Activated CD4-positive, alpha-beta T cell treated with anti-CD3 and anti-CD28 coated beads, Interleukin-2, amount 50 U/mL, for 24 hours (primary cell): ENCODE data around the gene PHLDB2.

Experiments used
- DNase-seq, 2 donors: peaks; one replicate each; pipeline ENCODE4 v3.0.0-alpha.2; 2020; ENCODE audit warnings: low read depth in 1 of 2, low spot score in 1 of 2

Gene PHLDB2

DNA sequence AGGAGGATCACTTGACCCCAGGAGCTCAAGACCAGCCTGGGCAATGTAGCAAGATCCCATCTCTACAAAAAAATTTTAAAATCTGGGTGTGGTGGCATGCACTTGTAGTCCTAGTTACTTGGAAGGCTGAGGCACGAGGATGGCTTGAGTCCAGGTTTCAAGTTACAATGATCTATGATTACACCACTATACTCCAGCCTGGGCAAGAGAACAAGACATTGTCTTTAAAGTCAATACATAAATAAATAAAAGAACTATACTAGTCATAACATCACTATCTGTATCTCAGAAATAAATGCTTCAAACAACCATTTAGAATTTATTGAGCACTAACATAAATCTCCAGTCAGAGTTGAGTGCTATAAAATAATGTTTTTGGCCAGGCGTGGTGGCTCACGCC is 8.5 kb upstream of the PHLDB2 start:
- no peak for DNase-seq

- DNase-seq = no peak
Observed at GRCh38 chr3:111851511-111851954, 7.5 kb upstream of the PHLDB2 start.

DNA sequence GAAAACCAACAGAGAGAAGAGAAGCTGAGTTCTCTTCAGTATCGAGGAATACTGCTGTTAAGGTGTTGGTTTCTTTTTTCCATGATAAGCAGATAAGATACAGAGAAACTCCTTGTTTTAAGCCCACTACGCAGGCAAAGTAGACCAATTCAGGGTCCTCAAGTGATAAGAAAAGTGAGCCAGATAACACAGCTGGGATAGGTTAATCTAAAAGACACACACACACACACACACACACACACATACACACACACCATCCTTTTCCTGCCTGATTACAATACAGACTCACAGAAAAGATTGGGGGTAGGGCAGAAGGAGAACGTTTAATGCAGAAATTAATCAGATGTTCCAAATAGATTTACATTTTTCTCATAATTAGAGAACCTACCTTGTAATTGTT is 6.5 kb upstream of the PHLDB2 start:
- DNase-seq = no peak

- no peak for DNase-seq
Observed at GRCh38 chr3:111853068-111853467, 6.0 kb upstream of the PHLDB2 start.

DNA sequence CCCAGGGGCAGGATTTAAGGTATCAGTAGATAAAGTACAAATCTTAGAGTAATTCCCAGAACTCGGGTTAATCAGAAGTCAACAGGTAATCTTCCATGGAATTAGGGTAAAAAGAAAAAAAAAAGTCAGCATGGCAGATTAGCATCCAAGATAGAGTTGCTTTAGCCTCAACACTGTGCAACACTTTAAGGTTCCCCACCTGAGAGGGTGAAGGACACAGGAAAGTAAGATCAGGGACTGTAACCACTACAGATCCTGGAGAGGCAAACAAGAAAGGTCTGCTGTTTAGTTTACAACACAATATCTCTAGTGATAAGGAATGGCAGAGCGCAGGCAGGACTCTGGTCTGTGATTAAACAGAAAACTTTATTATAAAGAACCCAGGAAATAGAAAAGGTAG is 4.1 kb upstream of the PHLDB2 start:
- no peak for DNase-seq

DNA sequence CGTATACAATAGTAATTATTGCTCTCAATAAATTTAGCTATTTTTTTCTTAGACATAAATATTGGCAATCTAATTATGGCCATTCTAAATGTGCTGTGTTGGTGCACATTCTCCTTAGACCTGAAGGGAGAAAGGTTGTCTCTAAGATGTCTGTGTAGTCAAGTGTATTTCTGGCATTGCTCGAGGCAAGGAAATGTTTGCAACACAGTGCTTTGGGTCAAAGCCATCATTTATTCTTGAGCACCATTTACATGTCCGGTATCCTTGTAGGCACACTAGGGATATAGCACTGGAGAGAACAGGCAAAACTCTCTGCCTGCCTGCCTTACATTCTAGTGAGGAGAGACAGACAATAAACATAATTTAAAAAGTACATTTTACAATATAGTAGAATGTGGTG is 2.6 kb upstream of the PHLDB2 start:
- no peak for DNase-seq

- no peak for DNase-seq
Observed at GRCh38 chr3:111857474-111857873, 1.6 kb upstream of the PHLDB2 start.

DNA sequence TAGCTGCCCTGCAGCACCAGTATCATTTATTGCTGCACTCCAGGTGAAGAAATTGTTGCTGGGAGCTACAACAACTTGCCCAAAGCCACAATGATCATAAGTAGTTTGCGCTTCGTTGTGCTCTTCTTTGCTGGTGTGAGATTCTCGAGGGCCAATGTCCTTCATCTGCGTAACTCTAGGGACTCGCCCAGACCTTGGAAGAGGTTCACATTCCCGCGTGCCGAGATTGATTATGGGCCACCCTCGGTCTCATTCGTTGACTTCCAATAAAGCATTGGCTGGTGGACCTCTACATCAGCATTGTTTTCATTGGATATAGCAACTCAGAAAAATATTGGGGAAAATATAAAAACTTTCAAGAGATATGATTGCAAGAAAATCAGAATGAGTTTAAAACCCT is 423 bp upstream of the PHLDB2 start:
- no peak for DNase-seq

DNA sequence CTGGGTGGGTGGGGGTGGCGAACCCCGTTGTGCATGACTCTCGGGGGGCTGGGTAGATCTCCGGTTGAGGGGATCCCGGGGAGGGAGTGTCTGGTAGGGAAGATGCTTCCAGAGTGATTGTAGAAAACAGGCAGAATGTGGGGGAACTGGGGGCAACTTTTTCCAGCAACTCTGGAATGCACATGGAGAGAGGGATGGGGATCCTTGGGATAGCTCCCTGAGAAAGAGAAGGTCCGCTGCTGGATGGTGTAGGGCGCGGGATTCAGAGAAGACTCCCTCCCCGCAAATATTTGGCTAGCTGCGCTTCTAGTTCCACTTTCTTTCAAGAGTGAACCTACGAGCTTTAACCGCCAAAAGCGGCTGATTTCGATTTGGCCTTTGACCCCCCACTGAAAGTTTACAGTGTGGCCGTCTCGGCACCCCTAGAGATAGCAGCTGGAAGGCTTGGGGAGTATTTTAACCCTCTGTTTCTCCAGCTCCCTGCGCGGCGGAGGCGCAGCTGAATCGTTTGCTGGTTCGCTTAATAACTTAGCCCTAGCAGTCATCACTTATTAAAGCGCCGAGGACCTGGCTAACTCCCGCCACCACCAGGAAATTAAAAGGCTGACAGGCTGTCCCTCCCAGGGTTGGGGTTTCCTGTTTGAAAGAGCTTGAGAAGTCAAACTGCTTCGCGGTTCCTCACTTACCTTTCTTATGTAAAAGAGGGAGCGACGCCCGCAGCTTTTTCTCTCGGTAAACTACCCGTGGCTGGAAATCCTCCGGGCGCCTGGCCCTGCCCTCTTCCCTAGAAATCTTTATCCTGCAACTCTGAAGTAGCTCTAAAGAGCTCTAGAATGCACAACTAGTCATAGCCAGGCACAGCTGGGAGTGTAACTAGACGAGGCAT is 1.2 kb downstream of the PHLDB2 start:
- DNase-seq = peak; percentile 4 to 36

- no peak for DNase-seq
Observed at GRCh38 chr3:111861391-111861790, 2.3 kb downstream of the PHLDB2 start.

- no peak for DNase-seq
Observed at GRCh38 chr3:111862415-111862814, 3.4 kb downstream of the PHLDB2 start.

DNA sequence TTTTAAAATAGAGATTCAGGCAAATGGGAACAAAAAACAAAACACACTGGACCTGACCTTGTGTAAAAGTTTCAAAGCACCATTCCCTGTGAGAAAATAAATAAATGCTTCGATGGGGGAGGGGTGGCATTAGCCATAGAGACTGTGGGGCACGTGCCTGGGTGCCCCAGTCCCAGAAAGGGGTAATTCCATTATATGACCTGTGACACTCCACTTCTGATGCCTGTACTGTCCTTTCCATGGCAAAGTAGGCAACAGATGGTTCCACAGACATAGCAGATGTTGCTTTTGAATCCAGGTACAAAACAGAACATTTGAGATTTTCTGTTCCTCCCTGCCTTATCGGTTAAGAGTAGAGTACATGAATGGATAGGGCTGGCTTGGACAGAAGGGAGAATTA is 3.9 kb downstream of the PHLDB2 start:
- no peak for DNase-seq

DNA sequence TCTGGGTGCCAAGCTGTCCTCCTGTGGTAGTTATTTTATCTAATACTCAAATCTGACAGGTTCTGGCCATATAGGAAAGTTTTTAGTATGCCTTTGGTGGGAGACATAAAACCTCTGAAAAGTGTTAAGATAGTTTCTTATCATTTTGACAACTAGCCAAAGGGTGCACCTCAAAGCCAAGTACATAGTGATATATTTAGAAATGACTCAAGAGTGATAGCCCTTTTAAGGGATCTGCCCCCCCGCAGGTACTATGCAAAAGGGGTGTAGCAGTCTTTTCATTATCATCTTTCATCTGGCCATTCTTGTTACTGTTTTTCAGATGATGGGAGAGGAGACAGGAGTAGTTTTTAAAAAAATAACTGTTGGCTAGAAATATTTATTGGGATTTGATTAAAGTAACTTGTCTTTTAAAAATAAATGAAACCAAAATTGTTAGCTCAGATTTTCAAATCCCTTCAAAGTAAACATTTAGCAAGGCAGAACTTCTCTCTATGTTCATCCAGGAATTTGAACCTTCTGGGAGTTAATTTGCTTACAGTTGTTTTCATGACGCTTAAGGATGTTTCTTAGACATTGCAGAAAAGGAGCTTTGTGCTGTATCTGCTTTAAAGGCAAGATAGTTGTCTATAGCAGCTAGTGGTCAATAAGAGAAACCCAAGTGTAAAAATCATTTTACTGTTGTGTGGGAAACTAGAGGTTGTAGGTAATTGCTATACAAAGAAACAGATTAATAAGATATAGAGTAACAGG is 5.1 kb downstream of the PHLDB2 start:
- DNase-seq = no peak

DNA sequence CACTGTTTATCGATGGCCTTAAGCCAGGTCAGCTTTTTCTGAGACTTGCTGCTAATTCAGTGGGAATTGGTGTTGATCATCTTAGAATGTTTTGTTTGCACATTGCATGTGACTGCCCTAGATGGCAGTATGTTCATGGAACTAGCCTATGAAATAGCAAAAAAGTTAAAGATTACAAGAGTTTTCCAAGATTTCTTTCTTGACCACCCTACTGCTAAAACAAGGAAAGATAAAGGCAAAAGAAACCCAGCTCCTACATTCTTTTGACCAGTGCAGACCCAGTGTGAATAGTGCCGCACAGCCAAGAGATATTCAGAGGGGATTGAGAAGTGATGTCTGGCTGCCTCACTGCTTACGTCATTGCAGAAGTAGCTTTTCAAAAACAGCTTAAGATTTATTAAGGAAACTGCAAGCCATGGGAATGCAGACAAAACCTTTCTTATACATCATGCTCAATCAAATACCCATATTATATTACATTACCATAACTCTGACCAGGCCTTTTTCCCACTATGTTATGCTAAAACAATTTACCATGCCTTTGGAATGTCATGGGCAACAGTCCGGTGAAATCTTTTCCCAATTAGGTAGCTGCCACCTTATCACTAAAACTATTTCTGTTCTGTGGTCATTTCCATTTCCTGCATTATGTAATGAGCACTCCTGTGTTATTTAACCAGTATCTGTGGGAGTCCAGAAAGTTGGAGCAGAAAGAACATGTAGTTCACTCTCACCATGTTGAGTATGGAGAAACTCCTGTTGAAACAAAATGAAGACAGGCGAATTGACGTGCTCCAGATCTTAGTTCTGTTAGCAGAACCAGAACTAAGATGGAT is 6.0 kb downstream of the PHLDB2 start:
- no peak for DNase-seq

DNA sequence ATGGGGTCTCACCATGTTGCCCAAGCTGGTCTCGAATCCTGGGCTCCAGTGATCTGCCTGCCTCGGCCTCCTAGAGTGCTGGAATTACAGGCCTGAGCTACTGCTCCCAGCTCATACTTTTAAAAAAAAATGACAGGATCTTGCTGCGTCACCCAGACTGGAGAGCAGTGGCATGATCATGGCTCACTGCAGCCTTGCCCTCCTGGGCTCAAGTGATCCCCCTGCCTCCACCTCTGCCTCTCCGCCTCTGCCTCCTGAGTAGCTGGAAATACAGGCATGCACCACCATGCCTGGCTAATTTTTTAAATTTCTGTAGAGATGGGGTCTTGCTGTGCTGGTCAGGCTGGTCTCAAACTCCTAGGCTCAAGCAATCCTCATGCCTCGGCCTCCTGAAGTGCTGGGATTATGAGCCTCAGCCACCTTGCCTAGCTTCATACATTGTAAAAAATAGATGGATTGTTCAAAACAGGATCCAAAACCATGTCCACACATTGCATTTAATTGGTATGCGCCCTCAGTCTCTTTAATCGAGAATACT is 8.9 kb downstream of the PHLDB2 start:
- no peak for DNase-seq

- no peak for DNase-seq
Observed at GRCh38 chr3:111870620-111871019, 11.6 kb downstream of the PHLDB2 start.

- DNase-seq = no peak
Observed at GRCh38 chr3:111871809-111872623, 13.0 kb downstream of the PHLDB2 start.

DNA sequence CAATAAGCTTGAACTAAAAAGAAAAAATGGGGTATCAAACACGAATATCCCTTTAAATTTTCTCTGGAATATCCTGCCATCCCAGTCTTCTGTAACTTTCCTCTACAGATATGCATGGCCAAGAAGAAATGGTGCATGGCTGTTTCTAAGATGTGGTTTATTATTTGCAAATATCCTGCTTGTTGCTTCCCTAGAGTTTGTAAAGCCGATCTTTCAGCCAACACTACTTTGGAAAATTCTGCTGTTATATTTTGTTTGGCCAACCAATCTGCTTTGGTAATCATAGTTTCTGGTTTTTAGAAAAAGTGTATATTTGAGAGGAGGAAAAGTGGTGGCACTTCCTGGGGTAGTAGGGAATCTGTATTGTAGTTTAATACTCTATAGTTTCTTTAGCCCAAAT is 13.9 kb downstream of the PHLDB2 start:
- no peak for DNase-seq

DNA sequence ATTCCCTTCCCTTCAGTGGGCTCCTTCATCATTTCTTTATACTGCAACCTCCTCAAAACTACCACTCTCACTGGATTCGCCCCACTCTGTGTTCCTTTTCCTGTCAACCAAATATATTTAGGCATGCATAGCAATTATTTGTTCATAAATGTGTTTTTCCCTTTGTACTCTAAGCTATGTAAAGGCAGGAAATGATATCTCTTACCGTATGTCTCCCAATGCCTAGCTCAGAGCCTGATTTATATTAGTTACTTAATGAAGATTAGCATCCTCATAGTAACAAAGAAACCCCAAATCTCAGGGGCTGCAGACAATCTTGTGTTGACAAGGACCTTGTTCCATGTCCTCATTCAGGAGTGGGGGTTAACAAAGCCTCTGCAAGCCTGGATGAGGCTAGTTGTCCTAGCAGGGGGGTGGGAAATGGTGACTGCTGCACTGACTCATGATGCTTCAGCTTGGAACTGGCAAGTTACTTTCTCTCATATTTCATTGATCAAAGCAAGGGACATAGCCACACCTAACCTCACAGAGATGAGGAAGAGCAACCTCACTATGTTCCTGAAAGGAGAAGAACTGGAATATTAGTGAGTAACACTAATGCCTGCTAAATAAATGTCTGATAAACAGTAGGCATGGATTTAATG is 15.2 kb downstream of the PHLDB2 start:
- no peak for DNase-seq

DNA sequence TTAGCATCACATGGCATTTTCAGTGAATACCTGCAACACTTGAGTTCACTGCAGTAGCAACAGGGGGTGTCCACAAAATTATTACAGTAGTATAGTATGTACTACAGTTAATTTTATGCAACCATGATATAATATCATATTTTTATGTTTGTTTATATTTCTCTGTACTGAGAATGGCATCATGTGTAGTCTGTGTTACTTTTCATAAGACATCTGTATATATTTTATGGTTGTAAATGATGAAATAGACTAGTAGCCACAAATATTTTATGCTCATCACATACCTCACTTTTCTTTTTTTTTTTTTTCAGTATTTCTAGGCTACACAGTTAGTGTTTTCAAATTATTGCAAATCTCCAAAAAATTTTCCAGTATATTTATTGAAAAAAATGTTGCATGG is 22.4 kb downstream of the PHLDB2 start:
- no peak for DNase-seq
